Stimulated activated CD8-positive, alpha-beta memory T cell treated with anti-CD3 and anti-CD28 coated beads, Interleukin-12 subunit alpha, Interleukin-12 subunit beta, amount 100 ng/mL, for 1 hour (primary cell): ENCODE results near the gene GSE1.

Source experiments
- DNase-seq: peaks from one replicate; pipeline ENCODE4 v3.0.0-alpha.2; 2020; ENCODE audit warnings: low read depth

GSE1 gene

GRCh38 chr16:85706449-85707034 is 93.4 kb downstream of the GSE1 start:
- no peak for DNase-seq

DNA sequence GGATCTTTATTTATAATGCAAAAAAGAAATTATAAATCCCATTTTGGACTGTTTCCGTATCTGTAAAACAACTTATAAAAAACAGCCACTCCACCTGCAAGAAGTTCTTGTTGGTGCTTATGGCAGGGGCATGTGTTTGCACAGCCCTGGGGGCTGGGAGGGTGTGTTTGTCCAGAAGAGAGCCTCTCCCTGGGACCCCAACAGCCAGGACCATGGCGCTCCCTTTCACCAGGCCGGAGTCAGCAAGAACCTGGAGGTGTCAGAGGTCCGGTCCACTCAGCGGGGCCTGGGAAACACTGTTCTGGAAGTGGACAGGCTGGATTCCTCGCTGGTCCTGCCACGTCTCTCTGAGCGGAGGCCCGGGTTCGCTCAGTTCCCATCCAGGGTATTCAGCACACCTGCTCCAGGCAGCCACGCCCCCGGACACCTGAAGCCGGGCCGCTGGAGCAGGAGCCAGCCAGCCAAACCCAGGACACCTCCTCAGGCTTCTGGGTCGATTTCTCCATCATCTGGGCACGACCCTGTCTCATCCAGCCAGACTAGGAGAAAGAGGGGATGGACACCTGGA is 94.5 kb downstream of the GSE1 start:
- no peak for DNase-seq

DNA sequence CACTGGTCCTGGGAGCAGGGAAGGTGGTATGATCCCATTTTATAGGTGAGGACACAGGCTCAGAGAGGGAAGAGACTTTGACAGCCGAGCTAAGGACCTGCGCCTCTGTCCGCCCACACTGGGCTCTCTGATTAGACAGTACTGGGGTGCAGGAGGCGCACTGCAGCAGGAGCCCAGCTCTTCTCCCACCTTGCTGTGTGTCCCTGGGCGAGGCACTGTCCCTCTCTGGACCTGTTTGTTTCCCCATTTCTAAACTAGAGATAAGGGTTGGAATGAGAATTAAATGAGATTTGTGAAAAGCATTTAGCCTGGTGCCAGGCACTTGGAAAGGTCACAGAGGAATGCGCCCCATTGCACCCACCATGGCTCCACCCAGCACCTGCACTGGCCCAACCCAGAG is 95.2 kb downstream of the GSE1 start:
- no peak for DNase-seq

GRCh38 chr16:85709766-85710585 is 96.9 kb downstream of the GSE1 start:
- no peak for DNase-seq

GRCh38 chr16:85710732-85711131 is 97.6 kb downstream of the GSE1 start:
- no peak for DNase-seq

DNA sequence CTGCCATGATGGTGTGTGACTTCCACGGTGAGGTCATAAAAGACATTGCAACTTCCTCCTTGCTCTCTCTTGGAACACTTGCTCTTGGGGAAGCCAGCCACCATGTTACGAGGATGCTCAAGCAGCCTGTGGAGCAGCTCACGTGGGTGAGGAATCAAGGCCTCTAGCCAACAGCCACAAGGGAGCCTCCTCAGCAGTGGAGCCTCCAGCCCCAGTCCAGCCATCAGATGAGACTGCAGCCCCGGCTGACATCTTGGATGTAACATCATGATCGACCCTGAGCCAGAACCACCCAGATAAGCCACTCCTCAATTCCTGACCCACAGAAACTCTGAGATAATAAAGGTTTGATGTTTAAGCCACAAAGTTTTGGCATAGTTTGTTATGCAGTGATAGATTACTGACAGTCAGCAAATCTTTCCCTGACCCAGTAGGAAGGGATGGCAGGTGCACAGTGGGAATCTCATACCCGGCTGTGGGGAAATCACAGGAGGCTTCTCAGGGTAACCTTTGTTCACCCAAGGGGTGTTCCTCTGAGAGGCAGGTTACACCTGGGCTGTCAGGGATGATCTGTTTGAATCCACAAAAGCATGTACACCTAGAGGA is 99.0 kb downstream of the GSE1 start:
- no peak for DNase-seq

DNA sequence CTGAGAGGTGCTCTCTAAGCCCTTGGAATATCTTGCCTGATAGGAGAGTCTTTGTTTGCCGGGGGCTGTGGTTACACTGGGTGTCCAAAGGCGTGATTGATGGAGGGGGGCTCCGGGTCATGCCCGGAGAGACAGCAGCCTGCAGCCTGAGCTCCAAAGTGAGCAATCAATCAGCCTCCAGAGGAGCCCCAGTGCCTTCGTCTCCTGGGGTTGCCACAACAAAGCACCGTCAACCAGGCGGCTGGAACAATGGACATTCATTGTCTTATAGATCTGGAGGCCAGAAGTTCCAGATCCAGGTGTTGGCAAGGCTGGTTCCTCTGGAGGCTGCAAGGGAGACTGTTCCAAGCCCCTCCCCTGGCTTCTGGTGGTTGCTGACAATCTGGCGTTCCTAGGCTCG is 99.7 kb downstream of the GSE1 start:
- DNase-seq, result no peak

- DNase-seq, result no peak
These were observed 102.3 kb downstream of the GSE1 start for GRCh38 chr16:85715169-85716021.

GRCh38 chr16:85716022-85716679 is 103.0 kb downstream of the GSE1 start:
- no peak for DNase-seq

- no peak for DNase-seq
These were observed 103.5 kb downstream of the GSE1 start for GRCh38 chr16:85716680-85717038.

DNA sequence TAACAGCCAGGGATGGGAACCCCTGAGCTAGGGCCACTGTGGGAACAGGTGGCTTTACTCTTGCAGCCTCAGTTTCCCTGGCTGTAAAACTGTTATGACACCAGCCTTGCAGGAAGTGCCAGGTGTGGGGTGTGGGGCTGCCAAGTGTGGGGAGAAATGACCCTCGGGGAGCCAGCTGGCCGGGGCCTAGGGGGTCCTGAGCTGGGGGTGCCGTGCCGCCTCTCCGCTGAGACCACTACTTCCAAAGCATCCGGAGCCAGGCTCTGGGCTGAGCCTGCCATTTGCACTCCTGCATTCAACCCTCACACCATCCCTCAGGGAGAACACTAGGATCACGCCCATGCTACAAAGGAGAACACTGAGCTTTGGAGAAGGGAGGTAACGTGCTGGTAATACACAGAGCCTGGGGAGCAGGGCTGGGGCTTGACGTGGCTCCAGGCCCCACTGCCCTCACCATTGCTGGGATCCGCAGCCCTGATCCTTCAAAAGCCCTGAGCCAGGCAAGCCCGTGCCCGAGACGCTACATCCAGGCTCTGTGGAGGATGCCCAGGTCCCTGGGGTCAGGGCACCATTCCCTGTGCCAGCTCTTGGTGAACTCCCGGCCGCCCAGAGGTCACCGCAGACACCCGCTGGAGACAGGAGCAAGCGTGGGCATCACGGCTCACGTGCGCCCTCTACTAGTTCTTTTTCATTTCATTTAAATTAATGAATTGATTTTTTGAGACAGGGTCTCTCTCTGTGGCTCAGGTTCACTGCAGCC is 104.5 kb downstream of the GSE1 start:
- DNase-seq, result peak; percentile 42

DNA sequence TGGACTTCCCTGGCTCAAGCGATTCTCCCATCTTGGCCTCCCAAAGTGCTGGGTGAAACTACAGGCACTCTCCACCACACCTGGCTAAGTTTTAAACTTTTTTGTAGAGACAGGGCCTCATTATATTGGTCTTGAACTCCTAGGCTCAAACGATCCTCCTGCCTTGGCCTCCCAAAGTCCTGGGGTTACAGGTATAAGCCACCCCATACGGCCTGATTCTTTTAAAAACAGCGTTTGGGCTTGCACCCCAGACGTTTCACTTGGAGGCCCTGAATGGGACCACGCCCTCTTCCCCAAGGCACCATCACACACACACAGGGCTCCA is 105.0 kb downstream of the GSE1 start:
- no peak for DNase-seq

GRCh38 chr16:85718682-85719081 is 105.6 kb downstream of the GSE1 start:
- no peak for DNase-seq

GRCh38 chr16:85719605-85720301 is 106.6 kb downstream of the GSE1 start:
- no peak for DNase-seq

- DNase-seq, result no peak
These were observed 107.1 kb downstream of the GSE1 start for GRCh38 chr16:85720302-85720637.

DNA sequence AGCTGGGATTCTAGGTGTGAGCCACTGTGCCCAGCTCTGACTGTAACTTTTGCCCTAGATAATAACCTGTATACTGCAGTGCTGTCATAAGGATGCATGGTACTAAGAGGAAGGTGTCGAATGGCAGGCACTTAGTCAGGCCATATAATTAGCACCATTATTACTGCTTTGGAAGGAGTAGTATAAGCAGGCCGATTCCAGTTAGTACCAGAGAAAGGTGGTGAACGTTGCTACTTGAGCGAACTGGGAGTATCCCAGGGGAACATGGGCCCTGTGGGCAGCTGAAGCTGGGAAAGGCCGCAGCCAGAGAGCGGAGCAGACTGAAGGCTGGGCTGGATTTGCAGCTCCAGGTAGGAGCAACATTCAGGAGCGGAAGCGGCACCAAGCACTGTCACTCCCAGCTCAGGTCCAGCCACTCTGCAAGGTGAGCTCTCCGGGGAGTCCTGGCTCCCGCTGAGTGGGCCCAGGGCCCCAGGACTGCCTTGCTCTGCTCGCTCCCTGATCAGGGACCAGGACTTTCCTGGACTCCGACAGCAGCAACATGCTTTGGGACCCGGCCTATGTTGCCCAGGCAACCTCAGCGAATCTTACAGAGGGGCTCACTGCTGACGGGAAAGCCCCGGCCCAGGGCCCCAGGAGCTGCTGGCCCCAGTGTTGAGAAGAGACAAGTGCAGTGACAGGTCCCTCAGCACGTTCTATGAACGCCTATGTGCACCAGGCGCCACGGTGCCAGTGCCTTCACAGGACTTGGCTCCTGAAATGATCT is 109.2 kb downstream of the GSE1 start:
- DNase-seq, result no peak

DNA sequence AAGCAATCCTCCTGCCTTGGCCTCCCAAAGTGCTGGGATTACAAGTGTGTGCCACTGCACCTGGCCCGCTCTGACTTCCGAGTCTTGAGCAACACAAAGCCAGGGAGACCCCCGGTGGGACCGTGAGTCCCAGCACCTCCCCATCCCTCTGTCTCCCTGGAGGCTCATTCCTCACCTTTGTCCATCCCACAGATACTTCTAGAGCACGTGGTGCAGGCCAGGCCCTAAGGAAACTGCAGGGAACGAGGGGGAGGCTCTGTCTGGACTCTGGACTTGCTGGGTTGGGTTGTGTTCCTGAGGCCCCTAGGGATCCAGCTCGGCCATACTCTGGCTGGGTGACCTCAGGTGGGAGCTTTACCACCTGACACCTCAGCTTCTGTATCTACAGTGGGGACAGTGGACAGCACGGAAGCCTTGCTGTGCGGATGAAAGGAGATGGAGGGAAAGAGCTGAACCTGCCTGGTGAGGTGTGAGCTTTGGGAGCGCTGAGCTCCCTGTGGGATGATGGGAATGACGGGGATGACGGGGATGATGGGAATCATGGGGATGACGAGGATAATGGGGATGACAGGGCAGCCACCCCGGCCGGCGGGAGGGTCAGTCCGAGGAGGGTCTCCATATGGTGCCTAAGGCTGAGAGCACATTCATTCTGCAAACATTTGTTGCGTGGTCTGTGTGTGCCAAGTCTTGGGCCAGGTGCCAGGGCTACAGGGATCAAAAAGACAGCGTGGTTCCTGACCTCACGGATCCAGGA is 111.2 kb downstream of the GSE1 start:
- no peak for DNase-seq

DNA sequence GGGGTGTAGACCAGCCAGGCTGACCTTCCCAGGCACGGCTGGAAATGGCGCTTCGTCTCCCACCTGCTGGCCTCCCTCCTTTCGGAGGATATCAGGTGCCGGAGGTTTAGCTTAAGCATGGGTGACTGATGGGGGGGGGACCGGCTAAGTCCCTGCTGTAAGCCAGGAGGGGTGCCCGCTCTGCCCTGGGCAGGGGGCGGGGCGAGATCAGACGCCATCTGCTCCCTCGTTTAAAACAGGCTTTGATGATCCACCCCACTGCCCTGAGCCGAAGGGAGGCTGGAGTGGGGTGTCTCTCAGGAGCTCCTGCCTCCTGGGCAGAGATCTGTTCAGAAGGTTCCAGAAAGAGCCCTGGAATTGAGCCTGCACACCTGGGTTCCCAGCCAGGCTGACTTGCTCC is 111.8 kb downstream of the GSE1 start:
- DNase-seq, result no peak
